Keratinocyte (primary cell): ENCODE measurements around the gene IL3. TPM values are rescaled to one million over a fixed set of nuclear protein-coding genes. Genes with fewer than 3 reads are reported as not detected.

Experiments
- DNase-seq: peaks from one replicate; pipeline ENCODE4 v3.0.0-alpha.2; 2011; ENCODE audit warnings: low read depth, missing footprints, low spot score
- FAIRE-seq: peaks from 2 replicates; lab custom pipeline; 2011; peaks lifted over from hg19 to GRCh38; lab: Jason Lieb, UNC
- H2AFZ ChIP-seq: 2 replicates; pipeline ENCODE4 v1.6.0; 2012; ENCODE audit warnings: low read length, control low read depth, inconsistent platforms; ENCODE audit not compliant: control insufficient read depth
- H3K27ac ChIP-seq: 2 replicates; pipeline ENCODE4 v1.5.1; 2011; ENCODE audit warnings: low read length; ENCODE audit not compliant: control insufficient read depth, insufficient read depth
- H3K27me3 ChIP-seq: 3 replicates; pipeline ENCODE4 v1.6.0; 2011; ENCODE audit warnings: low read length; ENCODE audit not compliant: control insufficient read depth, insufficient read depth; ENCODE audit errors: extremely low read depth
- H3K36me3 ChIP-seq, 2 experiments: 2 replicates in 1 of 2; 3 replicates in 1 of 2; pipeline ENCODE4 v1.5.1; 2011; ENCODE audit warnings: low read length in 2 of 2, mild to moderate bottlenecking in 1 of 2; ENCODE audit not compliant: control insufficient read depth in 2 of 2, insufficient read depth in 2 of 2; ENCODE audit errors: extremely low read depth in 1 of 2
- H3K4me1 ChIP-seq: 3 replicates; pipeline ENCODE4 v1.5.1; 2011; ENCODE audit warnings: low read length; ENCODE audit not compliant: control insufficient read depth, insufficient read depth; ENCODE audit errors: extremely low read depth
- H3K4me2 ChIP-seq: 3 replicates; pipeline ENCODE4 v1.6.0; 2011; ENCODE audit warnings: low read depth, low read length; ENCODE audit not compliant: control insufficient read depth, insufficient read depth; ENCODE audit errors: extremely low read depth
- H3K4me3 ChIP-seq, 3 experiments: fragments of 200-600 bp in 1 of 3; sonication (generic) in 1 of 3; 2 replicates in 2 of 3; 3 replicates in 1 of 3; pipeline ENCODE4 v1.5.1; 2011 to 2016; ENCODE audit warnings: low read length in 3 of 3, mild to moderate bottlenecking in 3 of 3, control low read depth in 2 of 3, inconsistent platforms in 1 of 3, low read depth in 1 of 3, mixed read lengths in 1 of 3, mixed run types in 1 of 3, moderate library complexity in 1 of 3; ENCODE audit not compliant: control insufficient read depth in 2 of 3, insufficient read depth in 2 of 3; ENCODE audit errors: extremely low read depth in 1 of 3
- H3K79me2 ChIP-seq: 2 replicates; pipeline ENCODE4 v1.6.0; 2012; ENCODE audit warnings: low read length; ENCODE audit not compliant: control insufficient read depth, insufficient read depth
- H3K9ac ChIP-seq: 3 replicates; pipeline ENCODE4 v1.6.0; 2011; ENCODE audit warnings: low read length; ENCODE audit not compliant: control insufficient read depth, insufficient read depth; ENCODE audit errors: extremely low read depth
- H3K9me1 ChIP-seq: 3 replicates; pipeline ENCODE4 v1.6.0; 2011; ENCODE audit warnings: low read length; ENCODE audit not compliant: control insufficient read depth, insufficient read depth; ENCODE audit errors: extremely low read depth
- H3K9me3 ChIP-seq: 2 replicates; pipeline ENCODE4 v1.5.1; 2012; ENCODE audit warnings: low read depth, low read length; ENCODE audit not compliant: control insufficient read depth
- H4K20me1 ChIP-seq: 3 replicates; pipeline ENCODE4 v1.6.0; 2011; ENCODE audit warnings: low read length; ENCODE audit not compliant: control insufficient read depth, insufficient read depth; ENCODE audit errors: extremely low read depth
- EZH2 ChIP-seq: IDR thresholded peaks from one replicate; pipeline ENCODE4 v1.6.1; 2012; ENCODE audit warnings: inconsistent platforms, mild to moderate bottlenecking, low read length, moderate library complexity
- dilution Hi-C: fragments of 300-500 bp; cut with MboI; formaldehyde crosslinking; loops from one replicate; pipeline ENCODE4 v1.7.0; 2020; ENCODE audit warnings: low sequenced_read_pairs; ENCODE audit not compliant: extremely low pct_ligation_motif_present
- polyA plus RNA-seq, 5 experiments: library from polyadenylated mRNA; depleted of rRNA in 3 of 5; stranded (reverse) in 3 of 5; stranded (forward) in 1 of 5; unstranded in 1 of 5; fragments of >200 nt; gene quantifications; 1 replicate in 1 of 5; 2 replicates in 3 of 5; 3 replicates in 1 of 5; pipeline versions ENCODE4 v1.2.1 to v1.2.3, GENCODE V29; 2011 to 2012; ENCODE audit warnings: missing spikeins in 2 of 5, low read depth in 1 of 5, low replicate concordance in 1 of 5
- TF ChIP-seq, protein P1 (sequence below), 3 experiments: IDR thresholded peaks in 1 of 3; conservative IDR thresholded peaks in 1 of 3; optimal IDR thresholded peaks in 1 of 3; 2 replicates in 2 of 3; 3 replicates in 1 of 3; pipeline versions ENCODE3 to v1.5.1; 2011; ENCODE audit warnings: low read length in 3 of 3, mild to moderate bottlenecking in 3 of 3, moderate library complexity in 2 of 3, control low read depth in 1 of 3, inconsistent platforms in 1 of 3; ENCODE audit not compliant: insufficient read depth in 2 of 3; ENCODE audit errors: extremely low read depth in 1 of 3

Gene IL3
- polyA plus RNA-seq, 1 donor (not counting 4 experiments of a cell fraction or from before 2014, with no cell fraction given) = not detected

GRCh38 chr5:132074772-132075718 lies 14.6 kb downstream of the IL3 start:
- no peak for TF ChIP-seq EZH2
- TF ChIP-seq, protein P1, sequence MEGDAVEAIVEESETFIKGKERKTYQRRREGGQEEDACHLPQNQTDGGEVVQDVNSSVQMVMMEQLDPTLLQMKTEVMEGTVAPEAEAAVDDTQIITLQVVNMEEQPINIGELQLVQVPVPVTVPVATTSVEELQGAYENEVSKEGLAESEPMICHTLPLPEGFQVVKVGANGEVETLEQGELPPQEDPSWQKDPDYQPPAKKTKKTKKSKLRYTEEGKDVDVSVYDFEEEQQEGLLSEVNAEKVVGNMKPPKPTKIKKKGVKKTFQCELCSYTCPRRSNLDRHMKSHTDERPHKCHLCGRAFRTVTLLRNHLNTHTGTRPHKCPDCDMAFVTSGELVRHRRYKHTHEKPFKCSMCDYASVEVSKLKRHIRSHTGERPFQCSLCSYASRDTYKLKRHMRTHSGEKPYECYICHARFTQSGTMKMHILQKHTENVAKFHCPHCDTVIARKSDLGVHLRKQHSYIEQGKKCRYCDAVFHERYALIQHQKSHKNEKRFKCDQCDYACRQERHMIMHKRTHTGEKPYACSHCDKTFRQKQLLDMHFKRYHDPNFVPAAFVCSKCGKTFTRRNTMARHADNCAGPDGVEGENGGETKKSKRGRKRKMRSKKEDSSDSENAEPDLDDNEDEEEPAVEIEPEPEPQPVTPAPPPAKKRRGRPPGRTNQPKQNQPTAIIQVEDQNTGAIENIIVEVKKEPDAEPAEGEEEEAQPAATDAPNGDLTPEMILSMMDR (optimal IDR thresholded peaks at IDR 0.05 in 1 of 3, IDR thresholded peaks at IDR 0.05 in 1 of 3, conservative IDR thresholded peaks at IDR 0.05 in 1 of 3; ENCODE audit: extremely low read depth in 1 of 3, insufficient read depth in 2 of 3, low read length in 3 of 3) = no peak
- Histone ChIP-seq H3K4me2 (peak overlapping the region; percentile 69), H3K9me3 (no peaks in the 10 kb centered on the region), H2AFZ (no peak overlapping the region), H3K79me2 (no peaks in the 10 kb centered on the region), H3K27ac (no peak overlapping the region), H3K4me3 (peak overlapping the region in 2 of 3 experiments; percentile 23 to 24), H3K4me1 (peaks cover 35% of the 10 kb centered on the region), H4K20me1 (no peaks in the 10 kb centered on the region), H3K9me1 (no peaks in the 10 kb centered on the region), H3K9ac (peak overlapping the region; percentile 14), H3K27me3 (peaks cover 10% of the 10 kb centered on the region), H3K36me3 (peaks cover 0 to 2% of the 10 kb centered on the region in 2 experiments)
- no peak for DNase-seq
- FAIRE-seq = no peak
- dilution Hi-C loops = no loop called here

- Histone ChIP-seq H3K36me3 (peaks cover 0 to 2% of the 10 kb centered on the region in 2 experiments), H3K79me2 (no peaks in the 10 kb centered on the region), H3K4me3 (no peak overlapping the region), H4K20me1 (no peaks in the 10 kb centered on the region), H2AFZ (no peak overlapping the region), H3K4me2 (no peak overlapping the region), H3K9me3 (no peaks in the 10 kb centered on the region), H3K27ac (no peak overlapping the region), H3K4me1 (peaks cover 35% of the 10 kb centered on the region), H3K9ac (no peak overlapping the region), H3K27me3 (peaks cover 10% of the 10 kb centered on the region), H3K9me1 (no peaks in the 10 kb centered on the region)
- FAIRE-seq = peak; percentile 13
- no peak for TF ChIP-seq EZH2
- TF ChIP-seq, protein P1 (optimal IDR thresholded peaks at IDR 0.05 in 1 of 3, IDR thresholded peaks at IDR 0.05 in 1 of 3, conservative IDR thresholded peaks at IDR 0.05 in 1 of 3; ENCODE audit: extremely low read depth in 1 of 3, insufficient read depth in 2 of 3, low read length in 3 of 3) = no peak
- dilution Hi-C loops = no loop called here
- DNase-seq = no peak
Measured at GRCh38 chr5:132075719-132076077, 15.2 kb downstream of the IL3 start.
